Measurements from ENCODE around the gene LRMDA. TPM values are rescaled to one million over a fixed set of nuclear protein-coding genes. Genes with fewer than 3 reads are reported as not detected.

LRMDA gene
- polyA plus RNA-seq, 4 donors, result 19.1 to 23.0 (median 20.7) TPM

DNA sequence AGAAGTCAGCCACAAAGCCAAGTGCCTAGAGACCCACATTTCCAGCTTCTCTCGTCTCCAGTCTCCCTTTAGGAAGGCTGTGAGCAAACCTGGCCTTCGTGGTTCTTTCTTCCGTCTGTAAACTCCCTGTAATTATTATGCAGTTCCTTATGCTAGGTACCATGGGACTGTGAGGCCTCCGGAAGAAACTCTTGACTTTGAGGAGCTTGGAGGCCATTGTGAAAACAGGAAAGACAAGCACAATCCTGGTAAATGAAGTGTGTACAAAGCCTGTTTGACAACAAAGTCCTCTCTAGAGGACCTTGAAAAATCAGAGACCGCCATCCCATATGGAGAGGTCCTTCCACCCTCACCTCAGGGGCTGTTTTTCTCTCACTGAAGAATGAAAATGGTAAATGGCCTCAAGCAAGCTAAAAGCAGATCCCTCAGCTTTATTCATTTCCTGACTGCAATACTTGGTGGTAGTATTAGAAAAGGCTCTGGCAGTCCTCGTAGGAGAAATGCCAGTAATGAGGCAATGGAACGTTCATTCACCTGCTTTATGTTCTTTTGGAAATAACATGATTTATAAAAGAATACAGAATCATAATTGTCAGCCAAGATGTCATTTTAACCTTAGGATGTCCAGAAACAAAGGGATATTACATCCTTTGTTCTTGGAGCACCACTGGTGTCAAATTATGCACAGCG, 926.4 kb downstream of the LRMDA start:
- no peak for DNase-seq (ENCODE audit: low read depth in 4 of 4, low spot score in 3 of 4)

- DNase-seq (ENCODE audit: low read depth in 4 of 4, low spot score in 3 of 4), result no peak
Measured at GRCh38 chr10:76358743-76359395, 927.4 kb downstream of the LRMDA start.

DNA sequence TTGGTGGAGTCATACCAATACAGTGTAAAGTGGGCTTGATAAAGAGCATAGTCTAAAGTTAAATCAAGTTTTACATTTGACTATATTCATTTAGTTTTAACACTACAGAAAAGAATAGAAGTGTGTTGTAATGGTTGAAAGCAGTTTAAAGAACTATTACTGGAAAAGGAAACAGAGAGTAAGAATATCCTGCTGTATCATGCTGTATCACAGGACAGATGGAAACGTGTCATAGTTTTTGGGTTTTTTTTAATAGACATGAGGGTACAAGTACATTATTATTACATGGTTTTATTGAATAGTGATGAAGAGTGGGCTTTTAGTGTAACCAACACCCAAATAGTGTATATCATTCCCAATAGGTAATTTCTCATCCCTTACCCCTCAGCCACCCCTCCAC, 944.3 kb downstream of the LRMDA start:
- DNase-seq (ENCODE audit: low read depth in 4 of 4, low spot score in 3 of 4), result no peak

DNA sequence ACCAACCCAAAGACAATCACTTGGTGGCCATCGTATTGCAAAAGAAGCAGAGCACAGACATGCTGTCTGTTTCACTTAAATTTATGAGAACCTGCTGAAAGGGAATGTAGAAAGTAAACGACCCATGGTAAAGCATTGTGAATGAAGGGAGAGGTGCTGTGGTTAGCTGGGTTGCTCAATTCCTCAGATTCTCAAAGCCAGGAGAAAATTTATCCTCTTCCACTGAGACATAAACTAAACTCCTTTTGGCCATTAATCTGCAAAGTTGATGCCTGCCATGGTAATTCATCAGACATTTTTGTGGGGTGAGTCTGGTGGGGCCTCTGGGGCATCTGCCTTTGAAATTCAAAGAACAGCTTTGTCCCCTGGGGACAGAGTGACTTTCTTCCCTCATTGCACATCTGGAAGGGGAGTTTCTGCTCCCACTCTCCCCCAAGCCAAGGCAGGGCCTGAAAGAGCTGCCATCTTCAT, 951.0 kb downstream of the LRMDA start:
- DNase-seq (ENCODE audit: low read depth in 4 of 4, low spot score in 3 of 4), result no peak

GRCh38 chr10:76388321-76389023, 957.0 kb downstream of the LRMDA start:
- DNase-seq (ENCODE audit: low read depth in 4 of 4, low spot score in 3 of 4), result no peak

DNA sequence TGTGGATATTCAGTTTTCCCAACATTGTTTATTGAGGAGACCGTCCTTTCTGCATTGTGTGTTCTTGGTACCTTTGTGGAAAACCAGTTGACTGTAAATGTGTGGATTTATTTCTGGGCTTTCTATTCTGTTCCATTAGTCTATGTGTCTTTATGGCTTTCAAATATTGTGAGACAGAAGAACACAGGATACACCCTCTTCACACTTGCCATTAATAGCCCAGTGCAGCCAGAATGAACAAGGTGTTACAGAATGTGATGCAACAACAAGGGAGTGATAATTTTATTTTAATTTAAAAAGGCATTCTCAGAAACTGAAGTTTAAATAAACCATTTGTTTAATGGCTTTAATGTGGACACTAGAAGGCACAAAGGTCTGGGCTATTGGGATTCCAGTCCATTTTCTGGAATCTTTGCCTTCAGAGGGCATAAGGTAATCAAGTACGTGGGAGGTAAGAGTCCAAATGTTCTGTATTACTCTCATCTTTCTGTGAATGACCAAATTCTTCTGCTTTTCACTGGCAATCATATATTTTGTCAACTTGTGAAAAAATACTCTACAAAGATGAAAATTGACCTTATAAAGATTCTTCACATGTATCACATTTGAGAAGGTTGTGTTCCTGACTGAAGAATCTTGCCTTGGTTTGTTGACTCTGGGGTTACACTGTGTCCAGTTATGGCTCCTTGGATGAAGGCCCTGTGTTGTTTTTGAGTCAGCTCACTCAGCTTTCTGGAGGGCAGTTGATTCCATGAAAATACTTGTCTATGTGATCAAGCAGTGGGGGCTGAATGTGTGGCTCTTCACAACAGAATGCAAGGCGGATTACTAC, 962.7 kb downstream of the LRMDA start:
- DNase-seq (ENCODE audit: low read depth in 4 of 4, low spot score in 3 of 4), result no peak

GRCh38 chr10:76394707-76395042, 963.3 kb downstream of the LRMDA start:
- DNase-seq (ENCODE audit: low read depth in 4 of 4, low spot score in 3 of 4), result no peak

DNA sequence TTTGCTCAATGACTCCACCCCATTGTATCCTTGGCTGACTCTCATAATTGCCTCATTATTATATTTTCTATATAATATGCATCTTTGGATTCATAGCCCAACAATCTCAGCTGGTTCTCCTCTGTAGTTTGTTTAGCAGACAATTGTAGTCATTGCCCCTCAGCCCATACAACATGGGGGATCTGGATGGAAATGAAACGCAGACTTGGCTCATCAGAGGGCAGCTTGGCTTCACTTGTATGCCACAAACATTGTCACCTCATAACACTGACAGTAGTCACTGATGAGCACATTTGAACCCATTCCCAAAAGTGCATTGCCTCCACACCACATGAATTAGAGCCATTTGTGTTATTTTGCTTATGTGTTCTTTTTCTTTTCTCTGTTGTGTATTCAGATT, 963.8 kb downstream of the LRMDA start:
- DNase-seq (ENCODE audit: low read depth in 4 of 4, low spot score in 3 of 4), result no peak

GRCh38 chr10:76396134-76396533, 964.7 kb downstream of the LRMDA start:
- DNase-seq (ENCODE audit: low read depth in 4 of 4, low spot score in 3 of 4), result no peak

DNA sequence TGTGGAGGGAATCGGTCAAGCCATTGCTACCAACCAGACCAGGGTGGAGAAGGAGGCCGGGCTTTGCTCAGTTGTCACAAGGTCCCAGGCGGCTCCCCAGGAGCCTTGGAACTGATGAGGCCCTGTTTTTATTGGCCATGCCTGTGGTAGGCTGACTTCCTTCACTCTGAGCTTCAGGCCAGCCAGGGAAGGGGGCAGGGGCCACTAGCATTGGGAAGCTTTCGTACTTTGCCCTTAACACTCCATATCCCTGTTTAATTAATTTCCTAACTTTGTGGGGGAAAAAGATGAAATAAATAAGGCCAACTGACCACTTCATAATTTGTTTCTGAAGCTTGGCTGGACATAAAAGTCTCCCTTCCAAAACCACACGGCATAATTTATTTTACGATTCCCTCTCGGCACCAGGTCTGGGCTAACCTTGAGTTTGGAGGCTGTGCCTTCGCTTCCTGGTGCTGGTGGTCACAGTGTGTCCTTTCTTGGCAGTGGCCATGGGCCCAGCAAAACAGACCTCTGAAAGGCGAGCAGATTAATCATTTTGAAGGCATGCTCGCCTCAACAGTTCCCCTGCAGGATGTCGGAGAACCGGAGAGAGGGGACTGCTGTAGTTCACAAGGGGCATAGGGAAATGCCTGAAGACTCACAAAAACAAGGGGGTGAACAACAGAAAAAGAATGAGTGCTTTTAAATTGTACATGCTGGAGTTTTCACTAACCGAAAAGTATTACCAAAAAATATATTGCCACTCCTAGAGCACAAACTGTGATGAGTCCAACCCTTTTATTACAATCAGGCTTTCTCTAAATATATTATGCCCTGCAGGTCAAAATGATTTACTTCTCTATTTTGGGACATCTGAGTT, 966.0 kb downstream of the LRMDA start:
- peak; percentile 23 to 53 (median 44) for DNase-seq (ENCODE audit: low read depth in 4 of 4, low spot score in 3 of 4)

- DNase-seq (ENCODE audit: low read depth in 4 of 4, low spot score in 3 of 4), result no peak
Measured at GRCh38 chr10:76398043-76398710, 966.8 kb downstream of the LRMDA start.

- DNase-seq (ENCODE audit: low read depth in 4 of 4, low spot score in 3 of 4), result no peak
Measured at GRCh38 chr10:76399226-76399625, 967.8 kb downstream of the LRMDA start.

GRCh38 chr10:76401006-76401405, 969.6 kb downstream of the LRMDA start:
- DNase-seq (ENCODE audit: low read depth in 4 of 4, low spot score in 3 of 4), result no peak

DNA sequence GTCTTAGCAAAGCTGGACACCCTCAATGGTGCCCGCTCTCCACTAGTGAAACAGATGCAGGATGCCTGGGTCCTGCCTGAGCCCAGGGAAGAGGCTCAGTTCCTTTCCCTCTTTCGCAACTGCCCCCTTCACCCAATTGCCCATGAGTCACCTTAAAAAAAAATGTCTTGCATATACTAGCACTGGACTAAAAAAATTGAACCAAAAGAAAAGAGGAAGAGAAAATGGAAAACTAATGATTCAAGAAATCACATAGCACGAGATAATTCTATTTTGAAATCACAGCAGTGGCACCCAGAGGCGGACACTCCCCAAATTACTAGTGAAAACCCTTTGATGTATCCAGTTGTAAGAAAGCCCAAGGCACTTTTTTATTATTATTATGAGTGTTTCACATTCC, 972.5 kb downstream of the LRMDA start:
- DNase-seq (ENCODE audit: low read depth in 4 of 4, low spot score in 3 of 4), result no peak

DNA sequence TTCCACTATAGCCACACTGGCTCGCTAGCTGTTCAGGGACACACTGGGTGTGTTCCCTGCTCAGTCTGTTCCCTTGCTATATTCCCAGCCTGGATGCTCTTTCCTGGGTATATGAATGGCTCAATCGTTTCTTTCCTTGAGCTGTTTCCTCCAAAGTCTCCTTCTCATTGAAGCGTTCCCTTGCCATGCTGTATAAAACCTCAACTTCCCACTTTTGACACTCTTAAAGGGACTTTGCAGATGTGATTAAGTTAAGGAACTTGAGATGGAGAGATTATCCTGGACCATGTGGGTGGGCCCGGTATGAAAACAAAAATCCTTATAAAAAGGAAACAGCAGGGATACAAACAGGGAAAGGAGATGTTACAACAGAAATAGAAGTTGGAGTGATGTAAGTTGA, 973.1 kb downstream of the LRMDA start:
- no peak for DNase-seq (ENCODE audit: low read depth in 4 of 4, low spot score in 3 of 4)

- DNase-seq (ENCODE audit: low read depth in 4 of 4, low spot score in 3 of 4), result no peak
Measured at GRCh38 chr10:76405922-76406321, 974.5 kb downstream of the LRMDA start.

DNA sequence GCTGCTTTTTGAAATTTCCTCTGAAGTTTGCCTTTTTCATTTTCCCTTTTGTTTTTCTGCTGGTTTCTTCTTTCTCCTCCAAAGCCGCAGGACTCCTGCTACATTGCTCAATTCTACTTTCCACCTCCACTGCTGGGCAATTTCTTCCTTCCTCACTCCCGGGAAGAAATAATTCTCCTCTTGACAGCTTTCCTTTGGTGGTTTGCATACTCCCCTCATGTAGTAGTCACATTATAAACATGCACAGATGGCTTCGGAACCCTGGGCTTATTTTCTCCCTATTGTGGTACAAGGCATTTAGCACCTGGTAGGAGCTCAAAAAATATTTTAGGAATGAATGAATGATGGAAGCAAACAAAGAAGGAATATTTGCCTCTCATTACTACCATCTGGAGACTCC, 977.2 kb downstream of the LRMDA start:
- no peak for DNase-seq (ENCODE audit: low read depth in 4 of 4, low spot score in 3 of 4)

DNA sequence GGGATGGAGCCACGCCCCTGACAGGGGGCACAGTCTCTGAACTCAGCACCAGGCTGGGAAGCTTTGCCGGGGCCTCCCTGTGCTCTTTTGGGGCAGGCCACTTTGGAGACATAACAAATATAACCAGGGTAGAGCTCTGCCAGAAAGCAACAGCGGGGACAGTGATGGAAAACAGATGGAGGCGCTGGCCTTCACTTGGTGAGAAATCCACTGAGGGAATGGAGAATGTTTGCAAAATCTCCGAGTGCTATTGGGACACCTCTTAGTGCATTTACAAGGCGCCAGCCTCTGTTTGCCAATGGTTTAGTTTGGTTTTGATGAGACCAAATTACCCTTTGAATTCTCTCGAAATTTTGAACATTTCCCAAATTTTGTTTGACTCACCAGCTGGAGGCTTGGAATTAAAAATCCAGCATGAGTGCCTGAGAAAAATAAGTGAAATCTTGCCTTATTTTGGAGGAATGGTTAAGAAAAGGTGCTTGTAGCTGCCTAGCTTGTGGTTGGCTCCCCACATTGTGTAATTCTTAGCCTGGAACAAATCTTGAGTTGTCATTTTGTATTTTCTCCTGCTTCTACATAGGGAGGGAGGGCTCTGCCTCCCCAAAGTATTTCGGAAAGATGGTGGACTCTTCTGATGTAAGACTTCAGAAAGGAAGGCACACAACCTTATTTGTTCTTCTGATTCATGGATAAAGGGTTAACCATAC, 980.5 kb downstream of the LRMDA start:
- no peak for DNase-seq (ENCODE audit: low read depth in 4 of 4, low spot score in 3 of 4)

DNA sequence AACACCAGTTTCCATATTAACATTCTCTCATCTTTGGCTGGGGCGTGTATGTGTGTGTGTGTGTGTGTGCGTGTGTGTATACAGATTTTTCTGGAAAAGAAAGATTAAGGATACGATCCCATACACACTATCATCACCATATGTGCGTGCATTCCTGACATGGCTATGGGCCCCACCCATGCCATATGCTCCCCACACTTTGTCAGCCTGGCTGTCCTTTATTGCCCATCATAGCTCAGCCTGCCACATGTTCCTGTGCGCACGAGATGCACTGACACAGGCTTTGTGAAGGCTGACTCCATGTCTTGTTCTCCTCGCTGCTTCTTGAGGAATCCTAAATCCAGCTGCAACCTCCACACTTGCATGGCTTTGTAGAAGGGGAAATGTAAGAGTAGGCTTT, 984.1 kb downstream of the LRMDA start:
- DNase-seq (ENCODE audit: low read depth in 4 of 4, low spot score in 3 of 4), result no peak
